Parathyroid adenoma (tissue), 2 donors: Measurements from ENCODE around the gene CHRNA7.

Source experiments
- H2AFZ ChIP-seq: fragments of 300-600 bp; sonication (generic); one replicate; pipeline ENCODE4 v1.7.0; 2017; ENCODE audit warnings: antibody characterized with exemption, mild to moderate bottlenecking
- H3K27ac ChIP-seq: fragments of 300-600 bp; sonication (generic); one replicate; pipeline ENCODE4 v1.7.0; 2017
- H3K27me3 ChIP-seq: fragments of 300-600 bp; sonication (generic); one replicate; pipeline ENCODE4 v1.7.0; 2017; ENCODE audit warnings: low read length; ENCODE audit not compliant: control insufficient read depth, insufficient read depth
- H3K36me3 ChIP-seq: fragments of 300-600 bp; sonication (generic); one replicate; pipeline ENCODE4 v1.7.0; 2017; ENCODE audit warnings: low read length; ENCODE audit not compliant: control insufficient read depth, insufficient read depth
- H3K4me1 ChIP-seq: fragments of 300-600 bp; sonication (generic); one replicate; pipeline ENCODE4 v1.7.0; 2017; ENCODE audit warnings: control low read depth
- H3K4me2 ChIP-seq: fragments of 300-600 bp; sonication (generic); one replicate; pipeline ENCODE4 v1.7.0; 2017; ENCODE audit warnings: low read length
- H3K4me3 ChIP-seq: fragments of 300-600 bp; sonication (generic); one replicate; pipeline ENCODE4 v1.7.0; 2017; ENCODE audit warnings: low read depth, low read length
- H3K79me2 ChIP-seq: fragments of 300-600 bp; sonication (generic); one replicate; pipeline ENCODE4 v1.7.0; 2017; ENCODE audit warnings: control low read depth
- H3K9ac ChIP-seq: fragments of 300-600 bp; sonication (generic); one replicate; pipeline ENCODE4 v1.7.0; 2017; ENCODE audit warnings: mild to moderate bottlenecking
- H3K9me3 ChIP-seq: fragments of 300-600 bp; sonication (generic); one replicate; pipeline ENCODE4 v1.7.0; 2017; ENCODE audit warnings: low read length; ENCODE audit not compliant: control insufficient read depth
- TF ChIP-seq, protein P1 (sequence below): fragments of 300-600 bp; sonication (generic); IDR thresholded peaks from one replicate; pipeline ENCODE4 v1.7.0; 2017; ENCODE audit warnings: antibody characterized with exemption, mild to moderate bottlenecking
- donor health status: primary hyperparathyroidism.

CHRNA7 gene

DNA sequence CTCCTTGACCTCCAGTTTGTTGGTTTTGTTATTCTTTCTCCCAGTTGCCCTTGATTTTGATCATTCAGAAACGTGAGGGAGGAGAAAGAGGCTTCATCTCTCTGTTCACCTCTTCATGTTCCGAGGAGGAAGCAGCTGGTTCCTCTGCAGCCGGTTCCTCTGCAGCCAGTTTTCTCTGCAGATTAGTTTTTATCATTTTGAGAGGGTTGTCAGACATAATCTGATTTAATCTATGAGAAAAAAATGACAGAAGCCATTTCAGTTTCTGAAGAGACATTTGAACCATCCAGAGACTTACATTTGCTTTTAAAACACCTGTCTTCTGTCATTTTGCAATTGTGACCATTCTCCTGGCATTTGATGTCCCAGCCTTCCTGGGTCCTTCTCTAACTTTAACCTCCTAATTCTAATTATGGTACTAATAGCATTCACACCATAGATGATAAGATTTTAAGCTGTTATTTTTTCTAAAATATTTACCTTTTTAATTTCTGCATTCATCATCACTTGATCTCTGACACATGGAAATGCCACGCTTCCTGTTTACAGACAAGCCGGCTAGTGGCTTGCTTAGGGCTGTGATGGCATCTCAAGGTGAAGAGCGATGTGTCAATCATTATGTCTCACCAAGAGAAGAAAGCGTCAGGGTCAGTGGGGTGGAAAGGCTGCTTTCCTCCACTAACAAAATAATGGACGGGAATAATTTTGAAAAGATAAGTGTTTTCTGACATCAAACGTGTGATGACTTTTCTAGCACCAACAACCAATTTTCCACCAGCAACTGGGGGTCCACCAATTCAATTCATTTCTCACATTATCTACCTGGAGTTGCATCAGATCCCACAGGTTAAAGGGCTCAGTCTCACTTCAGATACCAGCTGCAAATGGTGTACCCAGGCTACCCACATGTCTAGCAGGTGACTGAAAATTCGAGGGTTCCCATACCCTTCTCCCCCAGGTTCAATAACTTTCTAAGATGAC is 76.4 kb downstream of the CHRNA7 start:
- Histone ChIP-seq H3K9me3 (no peaks in the 10 kb centered on the region), H3K9ac (no peak overlapping the region), H2AFZ (no peak overlapping the region), H3K36me3 (no peaks in the 10 kb centered on the region), H3K4me2 (no peak overlapping the region), H3K4me3 (no peak overlapping the region), H3K27ac (no peak overlapping the region), H3K4me1 (peaks cover 3% of the 10 kb centered on the region), H3K79me2 (no peaks in the 10 kb centered on the region), H3K27me3 (no peaks in the 10 kb centered on the region)
- TF ChIP-seq, protein P1, sequence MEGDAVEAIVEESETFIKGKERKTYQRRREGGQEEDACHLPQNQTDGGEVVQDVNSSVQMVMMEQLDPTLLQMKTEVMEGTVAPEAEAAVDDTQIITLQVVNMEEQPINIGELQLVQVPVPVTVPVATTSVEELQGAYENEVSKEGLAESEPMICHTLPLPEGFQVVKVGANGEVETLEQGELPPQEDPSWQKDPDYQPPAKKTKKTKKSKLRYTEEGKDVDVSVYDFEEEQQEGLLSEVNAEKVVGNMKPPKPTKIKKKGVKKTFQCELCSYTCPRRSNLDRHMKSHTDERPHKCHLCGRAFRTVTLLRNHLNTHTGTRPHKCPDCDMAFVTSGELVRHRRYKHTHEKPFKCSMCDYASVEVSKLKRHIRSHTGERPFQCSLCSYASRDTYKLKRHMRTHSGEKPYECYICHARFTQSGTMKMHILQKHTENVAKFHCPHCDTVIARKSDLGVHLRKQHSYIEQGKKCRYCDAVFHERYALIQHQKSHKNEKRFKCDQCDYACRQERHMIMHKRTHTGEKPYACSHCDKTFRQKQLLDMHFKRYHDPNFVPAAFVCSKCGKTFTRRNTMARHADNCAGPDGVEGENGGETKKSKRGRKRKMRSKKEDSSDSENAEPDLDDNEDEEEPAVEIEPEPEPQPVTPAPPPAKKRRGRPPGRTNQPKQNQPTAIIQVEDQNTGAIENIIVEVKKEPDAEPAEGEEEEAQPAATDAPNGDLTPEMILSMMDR = no peak

DNA sequence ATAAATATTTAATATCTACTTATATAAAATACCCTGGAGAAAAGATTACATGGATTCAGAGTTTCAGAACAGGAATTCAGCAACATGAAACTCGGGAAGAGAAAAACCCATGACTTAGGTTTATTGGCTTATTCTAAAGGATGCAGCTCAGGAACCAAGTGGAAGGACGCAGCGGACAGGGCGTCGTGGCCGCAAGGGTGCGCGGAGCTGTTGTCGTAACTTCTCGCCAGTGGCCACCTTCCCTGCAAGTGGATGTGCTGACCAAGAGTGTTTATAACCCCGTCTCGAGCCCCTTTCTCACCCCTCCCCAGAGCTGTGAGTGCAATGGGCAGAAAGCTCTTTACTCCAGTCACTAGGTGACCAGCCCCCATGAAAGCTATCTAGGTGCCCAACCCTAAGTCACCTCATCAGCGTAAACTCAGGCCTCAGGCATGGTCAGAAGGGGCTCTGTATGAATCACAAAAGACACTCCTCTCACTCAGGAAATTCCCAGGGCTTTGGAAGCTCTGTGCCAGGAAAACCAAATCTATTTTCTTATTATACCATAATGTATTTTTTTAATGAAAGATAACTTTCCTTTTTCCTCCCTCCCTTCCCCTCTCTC is 77.3 kb downstream of the CHRNA7 start:
- Histone ChIP-seq H3K27me3 (no peaks in the 10 kb centered on the region), H3K27ac (no peak overlapping the region), H3K36me3 (no peaks in the 10 kb centered on the region), H3K4me1 (peaks cover 3% of the 10 kb centered on the region), H2AFZ (no peak overlapping the region), H3K9ac (no peak overlapping the region), H3K4me2 (no peak overlapping the region), H3K9me3 (no peaks in the 10 kb centered on the region), H3K79me2 (no peaks in the 10 kb centered on the region), H3K4me3 (no peak overlapping the region)
- TF ChIP-seq, protein P1 = no peak

DNA sequence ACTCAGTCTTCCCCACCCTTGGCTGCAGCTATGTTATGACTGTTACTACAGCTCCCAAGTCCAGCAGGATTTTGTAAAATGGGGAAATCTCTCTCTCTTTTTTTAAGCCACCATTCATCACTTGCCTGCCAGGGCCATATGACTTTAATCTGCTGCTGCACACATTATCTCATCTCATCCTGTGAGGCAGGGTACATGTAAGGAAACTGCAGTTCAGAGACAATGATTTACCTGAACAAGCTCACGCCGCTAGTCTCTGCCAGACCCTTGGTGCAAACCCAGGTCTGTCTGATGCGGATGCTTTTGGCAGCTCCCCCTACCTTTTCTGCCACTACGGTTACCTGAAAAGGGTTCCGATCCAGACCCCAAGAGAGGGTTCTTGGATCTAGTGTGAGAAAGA is 78.3 kb downstream of the CHRNA7 start:
- Histone ChIP-seq H3K36me3 (no peaks in the 10 kb centered on the region), H3K9me3 (no peaks in the 10 kb centered on the region), H3K4me1 (peaks cover 3% of the 10 kb centered on the region), H3K4me2 (no peak overlapping the region), H3K4me3 (no peak overlapping the region), H3K27ac (no peak overlapping the region), H3K79me2 (no peaks in the 10 kb centered on the region), H2AFZ (no peak overlapping the region), H3K9ac (no peak overlapping the region), H3K27me3 (no peaks in the 10 kb centered on the region)
- TF ChIP-seq, protein P1 = no peak

GRCh38 chr15:32112101-32112500 is 81.8 kb downstream of the CHRNA7 start:
- TF ChIP-seq, protein P1 = no peak
- Histone ChIP-seq H2AFZ (no peak overlapping the region), H3K9ac (no peak overlapping the region), H3K4me2 (no peak overlapping the region), H3K4me1 (no peaks in the 10 kb centered on the region), H3K4me3 (no peak overlapping the region), H3K79me2 (no peaks in the 10 kb centered on the region), H3K27me3 (no peaks in the 10 kb centered on the region), H3K36me3 (no peaks in the 10 kb centered on the region), H3K9me3 (no peaks in the 10 kb centered on the region), H3K27ac (no peak overlapping the region)
